H1 (cell line): ENCODE measurements around the gene IGSF9. TPM values are rescaled to one million over a fixed set of nuclear protein-coding genes. Genes with fewer than 3 reads are reported as not detected.

Experiments used
- CTCF ChIA-PET: fragments of 300-600 bp; sonication (Branson Sonifier 250); formaldehyde crosslinking; loops from one replicate; lab custom pipeline; 2021; ENCODE audit not compliant: partially characterized antibody; lab: Charles Lee
- POLR2A ChIA-PET: fragments of 300-600 bp; sonication (Branson Sonifier 250); formaldehyde crosslinking; loops from one replicate; lab custom pipeline; 2021; ENCODE audit warnings: inconsistent platforms; ENCODE audit not compliant: partially characterized antibody; lab: Charles Lee
- DNase-seq, 2 experiments: peaks; one replicate each; pipeline versions ENCODE4 v3.0.0 to v3.0.0-alpha.2; 2010 to 2022; ENCODE audit warnings: low spot score in 2 of 2, low read depth in 1 of 2, mixed read lengths in 1 of 2
- FAIRE-seq: peaks from 2 replicates; lab custom pipeline; 2011; peaks lifted over from hg19 to GRCh38; lab: Jason Lieb, UNC
- H2AFZ ChIP-seq: 2 replicates; pipeline ENCODE4 v1.8.1; 2012; ENCODE audit warnings: low read length, inconsistent platforms
- H2AK5ac ChIP-seq: 2 replicates; pipeline ENCODE4 v1.6.1; 2013; ENCODE audit warnings: low read depth, low read length
- H2BK120ac ChIP-seq: replicated peaks from 2 replicates; pipeline ENCODE3; 2013; ENCODE audit warnings: low read depth, low read length, inconsistent platforms
- H2BK12ac ChIP-seq: 2 replicates; pipeline ENCODE4 v1.6.1; 2013; ENCODE audit warnings: low read depth, low read length
- H2BK15ac ChIP-seq: 2 replicates; pipeline ENCODE4 v1.6.1; 2013; ENCODE audit warnings: low read length
- H2BK20ac ChIP-seq: 2 replicates; pipeline ENCODE4 v1.6.1; 2013; ENCODE audit warnings: low read length
- H2BK5ac ChIP-seq: 2 replicates; pipeline ENCODE4 v1.6.1; 2013; ENCODE audit warnings: low read depth, low read length
- H3K14ac ChIP-seq: 2 replicates; pipeline ENCODE4 v1.6.1; 2013; ENCODE audit warnings: inconsistent platforms; ENCODE audit not compliant: insufficient read length
- H3K18ac ChIP-seq: 2 replicates; pipeline ENCODE4 v1.6.1; 2013; ENCODE audit warnings: low read length; ENCODE audit errors: extremely low read depth
- H3K23ac ChIP-seq: 2 replicates; pipeline ENCODE4 v1.6.1; 2013; ENCODE audit warnings: inconsistent platforms; ENCODE audit not compliant: insufficient read length
- H3K23me2 ChIP-seq: 2 replicates; pipeline ENCODE4 v1.6.1; 2013; ENCODE audit warnings: low read depth, low read length
- H3K27ac ChIP-seq: 2 replicates; pipeline ENCODE4 v1.6.1; 2011; ENCODE audit warnings: low read depth, low read length, inconsistent platforms
- H3K27me3 ChIP-seq, 4 experiments: replicated peaks in 1 of 4; 1 replicate in 1 of 4; 2 replicates in 3 of 4; pipeline versions ENCODE4 v1.6.1 to v1.8.1; 2011 to 2013; ENCODE audit warnings: low read length in 3 of 4, mild to moderate bottlenecking in 3 of 4, inconsistent platforms in 2 of 4, mixed read lengths in 2 of 4, moderate library complexity in 1 of 4; ENCODE audit not compliant: control insufficient read depth in 3 of 4, insufficient read depth in 3 of 4; ENCODE audit errors: extremely low read depth in 1 of 4
- H3K36me3 ChIP-seq, 4 experiments: 2 replicates each; pipeline versions ENCODE4 v1.6.1 to v1.8.1; 2011 to 2013; ENCODE audit warnings: mild to moderate bottlenecking in 4 of 4, low read length in 3 of 4, moderate library complexity in 2 of 4, control low read depth in 1 of 4, inconsistent platforms in 1 of 4; ENCODE audit not compliant: insufficient read depth in 4 of 4, control insufficient read depth in 2 of 4
- H3K4ac ChIP-seq: replicated peaks from 2 replicates; pipeline ENCODE3; 2013; ENCODE audit warnings: low read length, low read depth, mixed read lengths, inconsistent platforms; ENCODE audit not compliant: insufficient read length
- H3K4me1 ChIP-seq, 4 experiments: replicated peaks in 1 of 4; 1 replicate in 1 of 4; 2 replicates in 3 of 4; pipeline versions ENCODE4 v1.6.1 to v1.8.1; 2011 to 2013; ENCODE audit warnings: low read length in 3 of 4, inconsistent platforms in 2 of 4, mixed read lengths in 1 of 4; ENCODE audit not compliant: insufficient read depth in 4 of 4, control insufficient read depth in 3 of 4
- H3K4me2 ChIP-seq, 2 experiments: 2 replicates each; pipeline versions ENCODE4 v1.6.1 to v1.8.1; 2011 to 2013; ENCODE audit warnings: low read depth in 2 of 2, low read length in 2 of 2, control low read depth in 1 of 2, inconsistent platforms in 1 of 2, mild to moderate bottlenecking in 1 of 2; ENCODE audit not compliant: insufficient read depth in 1 of 2
- H3K4me3 ChIP-seq, 4 experiments: fragments of 200-600, 300-600 bp in 1 of 4; sonication (generic), shearing (Covaris generic), sonication (Bioruptor Twin) in 1 of 4; 2 replicates each; pipeline versions ENCODE4 v1.5.1 to v1.8.1; 2011 to 2016; ENCODE audit warnings: low read length in 4 of 4, low read depth in 3 of 4, control low read depth in 2 of 4, inconsistent platforms in 2 of 4, mild to moderate bottlenecking in 2 of 4, mixed read lengths in 1 of 4, moderate library complexity in 1 of 4; ENCODE audit not compliant: insufficient read depth in 2 of 4; ENCODE audit errors: extremely low read depth in 1 of 4
- H3K56ac ChIP-seq: replicated peaks from 2 replicates; pipeline ENCODE3; 2013; ENCODE audit warnings: low read depth, mild to moderate bottlenecking, mixed read lengths, low read length, inconsistent platforms; ENCODE audit not compliant: insufficient read length
- H3K79me1 ChIP-seq: 2 replicates; pipeline ENCODE4 v1.6.1; 2013; ENCODE audit warnings: low read depth, low read length, control low read depth
- H3K79me2 ChIP-seq, 2 experiments: 2 replicates each; pipeline versions ENCODE4 v1.6.1 to v1.8.1; 2012 to 2013; ENCODE audit warnings: low read length in 2 of 2, mild to moderate bottlenecking in 2 of 2, inconsistent platforms in 1 of 2; ENCODE audit not compliant: insufficient read depth in 2 of 2, control insufficient read depth in 1 of 2
- H3K9ac ChIP-seq, 4 experiments: replicated peaks in 1 of 4; 1 replicate in 1 of 4; 2 replicates in 3 of 4; pipeline versions ENCODE4 v1.6.1 to v1.8.1; 2011 to 2013; ENCODE audit warnings: low read depth in 3 of 4, low read length in 3 of 4, control low read depth in 2 of 4, mild to moderate bottlenecking in 2 of 4, moderate library complexity in 2 of 4, inconsistent platforms in 1 of 4; ENCODE audit errors: extremely low read depth in 1 of 4
- H3K9me3 ChIP-seq, 2 experiments: 2 replicates each; pipeline versions ENCODE4 v1.6.1 to v1.8.1; 2012 to 2013; ENCODE audit warnings: mild to moderate bottlenecking in 2 of 2, moderate library complexity in 2 of 2, control low read depth in 1 of 2, inconsistent platforms in 1 of 2, low read depth in 1 of 2, low read length in 1 of 2, mixed read lengths in 1 of 2; ENCODE audit not compliant: insufficient read depth in 2 of 2
- H4K20me1 ChIP-seq, 2 experiments: replicated peaks in 1 of 2; 2 replicates each; pipeline versions ENCODE3 to v1.8.1; 2011 to 2013; ENCODE audit warnings: inconsistent platforms in 2 of 2, low read length in 2 of 2, mild to moderate bottlenecking in 1 of 2; ENCODE audit not compliant: insufficient read depth in 2 of 2, control insufficient read depth in 1 of 2
- H4K5ac ChIP-seq: 2 replicates; pipeline ENCODE4 v1.6.1; 2013; ENCODE audit warnings: low read length, low read depth, mixed read lengths, inconsistent platforms; ENCODE audit not compliant: insufficient read length
- H4K8ac ChIP-seq: 2 replicates; pipeline ENCODE4 v1.8.0; 2013; ENCODE audit warnings: mild to moderate bottlenecking, moderate library complexity, low read length, inconsistent platforms; ENCODE audit not compliant: insufficient read depth; ENCODE audit errors: extremely low read depth
- H4K91ac ChIP-seq: replicated peaks from 2 replicates; pipeline ENCODE3; 2013; ENCODE audit warnings: low read length, mixed read lengths, inconsistent platforms; ENCODE audit not compliant: insufficient read length
- BACH1 ChIP-seq: IDR thresholded peaks from 2 replicates; pipeline ENCODE4 v1.6.1; 2012; ENCODE audit warnings: low read length, improper control_type of control experiment
- CHD1 ChIP-seq: IDR thresholded peaks from 2 replicates; pipeline ENCODE4 v1.6.1; 2012; ENCODE audit warnings: low read depth, low read length, improper control_type of control experiment
- GTF2F1 ChIP-seq: IDR thresholded peaks from 2 replicates; pipeline ENCODE4 v1.6.1; 2012; ENCODE audit warnings: low read depth, low read length, improper control_type of control experiment, borderline replicate concordance
- KDM4A ChIP-seq: IDR thresholded peaks from one replicate; pipeline ENCODE4 v1.7.1; 2012; ENCODE audit warnings: low read depth, mild to moderate bottlenecking, moderate library complexity, low read length, inconsistent platforms; ENCODE audit not compliant: severe bottlenecking
- POU5F1 ChIP-seq: IDR thresholded peaks from 2 replicates; pipeline ENCODE4 v1.6.1; 2011; ENCODE audit warnings: low read depth, mild to moderate bottlenecking, low read length, moderate library complexity
- RXRA ChIP-seq: IDR thresholded peaks from 2 replicates; pipeline ENCODE4 v1.6.1; 2011; ENCODE audit warnings: low read depth, mild to moderate bottlenecking, low read length, moderate library complexity; ENCODE audit not compliant: insufficient read depth
- SIN3A ChIP-seq, 2 experiments: IDR thresholded peaks in 1 of 2; conservative IDR thresholded peaks in 1 of 2; 2 replicates each; pipeline ENCODE4 v1.6.1; 2011 to 2012; ENCODE audit warnings: low read length in 2 of 2, improper control_type of control experiment in 1 of 2, low read depth in 1 of 2, mild to moderate bottlenecking in 1 of 2
- SP4 ChIP-seq: IDR thresholded peaks from 2 replicates; pipeline ENCODE4 v1.6.1; 2012; ENCODE audit warnings: low read length, inconsistent platforms
- SUZ12 ChIP-seq: fragments of 200-600 bp; sonication (generic); IDR thresholded peaks from 2 replicates; pipeline ENCODE4 v1.6.1; 2012; ENCODE audit warnings: mild to moderate bottlenecking, inconsistent platforms, low read length, moderate library complexity, mixed read lengths
- ZNF274 ChIP-seq: IDR thresholded peaks from 2 replicates; pipeline ENCODE4 v1.7.0; 2012; ENCODE audit warnings: low read length, borderline replicate concordance; ENCODE audit errors: extremely low read depth
- WGBS, 2 experiments: shearing (Covaris generic) in 1 of 2; methylation state at CpG; one replicate each; pipeline versions ENCODE4 v1.1.6 to v1.1.7; 2013 to 2015; ENCODE audit warnings: low lambda C conversion rate in 2 of 2, mixed read lengths in 2 of 2, inconsistent platforms in 1 of 2, low coverage in 1 of 2, missing lambda C conversion rate in 1 of 2; ENCODE audit not compliant: insufficient replicate concordance in 2 of 2, insufficient coverage in 1 of 2, insufficient read length in 1 of 2; ENCODE audit errors: extremely low coverage in 1 of 2, missing lambda C conversion rate in 1 of 2; 5-methylcytosine and 5-hydroxymethylcytosine counted together
- polyA plus RNA-seq, 7 experiments: library from polyadenylated mRNA; depleted of rRNA in 3 of 7; stranded (reverse) in 5 of 7; unstranded in 2 of 7; fragments of >200 nt in 5 of 7; fragments of 200-250 nt in 2 of 7; gene quantifications; 1 replicate in 5 of 7; 2 replicates in 1 of 7; 4 replicates in 1 of 7; pipeline versions ENCODE4 v1.2.1 to v1.2.3, GENCODE V29; 2011 to 2013; ENCODE audit warnings: missing spikeins in 2 of 7, mixed read lengths in 2 of 7
- total RNA-seq: library from RNA; stranded (reverse); fragmentation: NEBNext Ultra II Directional; extraction: Animal tissue kit (Norgen Biotek cat#: 25700); gene quantifications from 2 replicates; pipeline ENCODE4 v1.2.1, GENCODE V29; 2021

The IGSF9 gene
- total and polyA plus RNA-seq, 2 of the 8 experiments (the other 6 are each of a cell fraction or from before 2014, with no cell fraction given) = 10.9 to 28.1 TPM

DNA sequence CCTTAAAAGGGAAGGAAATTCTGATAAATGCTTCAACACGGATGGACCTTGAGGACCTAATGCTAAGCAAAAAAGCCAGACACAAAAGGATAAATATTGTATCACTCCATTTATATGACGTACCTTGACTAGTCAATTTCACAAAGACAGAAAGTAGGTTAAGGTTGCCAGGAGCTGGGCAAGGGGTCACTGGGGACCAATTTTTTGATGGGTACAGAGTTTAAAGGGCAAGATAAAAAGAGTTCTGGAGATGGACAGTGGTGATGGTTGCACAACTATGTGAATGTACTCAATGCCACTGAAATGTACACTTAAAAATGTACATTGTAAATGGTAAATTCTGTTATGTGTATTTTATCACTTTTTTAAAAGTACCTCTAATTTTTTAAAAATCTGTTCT, 40.7 kb upstream of the IGSF9 start:
- Histone ChIP-seq H2BK5ac (no peak overlapping the region), H3K79me1 (no peaks in the 10 kb centered on the region), H2AFZ (no peak overlapping the region), H3K18ac (no peak overlapping the region), H3K79me2 (no peaks in the 10 kb centered on the region), H3K14ac (no peak overlapping the region), H4K8ac (no peak overlapping the region), H3K9me3 (peaks cover 0 to 5% of the 10 kb centered on the region in 2 experiments; a peak in 1 of 4 replicates), H3K4me2 (no peak overlapping the region), H3K27me3 (no peaks in the 10 kb centered on the region), H3K36me3 (no peaks in the 10 kb centered on the region), H3K4me1 (0 out of 7 replicates have a peak, but pooled peaks cover 0 to 2% (median 0%) of the 10 kb centered on the region in 4 experiments), H4K5ac (no peak overlapping the region), H3K4me3 (no peak overlapping the region), H4K20me1 (no peaks in the 10 kb centered on the region), H3K9ac (no peak overlapping the region), H2BK20ac (no peak overlapping the region), H3K4ac (no peak overlapping the region), H3K56ac (no peak overlapping the region), H2AK5ac (no peak overlapping the region), H3K23ac (no peak overlapping the region), H3K27ac (no peak overlapping the region), H3K23me2 (no peaks in the 10 kb centered on the region; the same call in 1 of the 2 replicates), H2BK120ac (no peak overlapping the region), H2BK12ac (no peak overlapping the region), H2BK15ac (no peak overlapping the region), H4K91ac (no peak overlapping the region)
- DNase-seq = no peak
- WGBS, 2 experiments = 86% methylated on average over 2 of the region's 2 CpGs; no CpG with 5 or more reads in 1 of the 2 experiments
- CTCF ChIA-PET = interaction anchor here (8.9 kb wide), 1 partner anchor 18 kb away, joined by 98 read pairs; no protein-coding TSS in a partner anchor
- no peak for FAIRE-seq
- TF ChIP-seq GTF2F1 = no peak
- TF ChIP-seq SIN3A (conservative IDR thresholded peaks at IDR 0.05 in 1 of 2, IDR thresholded peaks at IDR 0.05 in 1 of 2; ENCODE audit: low read depth in 1 of 2, low read length in 2 of 2) = no peak
- no peak for TF ChIP-seq RXRA
- no peak for TF ChIP-seq KDM4A
- TF ChIP-seq SUZ12 = no peak
- TF ChIP-seq SP4 = no peak
- no peak for TF ChIP-seq BACH1
- TF ChIP-seq ZNF274 = no peak
- no peak for TF ChIP-seq POU5F1
- no peak for TF ChIP-seq CHD1
- POLR2A ChIA-PET = no interaction called here
